Activated CD4-positive, alpha-beta memory T cell treated with anti-CD3 and anti-CD28 coated beads, Interleukin-2, amount 10 ng/mL, durations not matched to agents 7 days and 5 days (primary cell): ENCODE results near the gene ATP7B. TPM values are rescaled to one million over a fixed set of nuclear protein-coding genes. Genes with fewer than 3 reads are reported as not detected.

Experiments
- CTCF ChIA-PET: fragments of 350-600 bp; sonication (Branson Sonifier 250); formaldehyde crosslinking; loops from one replicate; lab custom pipeline; 2021; ENCODE audit warnings: antibody characterized with exemption, inconsistent platforms; lab: Charles Lee
- POLR2A ChIA-PET: fragments of 350-600 bp; sonication (Branson Sonifier 250); formaldehyde crosslinking; loops from one replicate; lab custom pipeline; 2021; ENCODE audit warnings: antibody characterized with exemption; lab: Charles Lee
- DNase-seq: peaks from one replicate; pipeline ENCODE4 v3.0.0-alpha.2; 2020
- H3K27ac Mint-ChIP-seq: one replicate; pipeline ENCODE4 v1.8.0; 2021; ENCODE audit warnings: mild to moderate bottlenecking, mixed read lengths
- H3K27me3 Mint-ChIP-seq: one replicate; pipeline ENCODE4 v1.8.0; 2021; ENCODE audit warnings: mixed read lengths
- H3K36me3 Mint-ChIP-seq: one replicate; pipeline ENCODE4 v1.8.0; 2021; ENCODE audit warnings: low read depth, mixed read lengths
- H3K4me1 Mint-ChIP-seq: one replicate; pipeline ENCODE4 v1.8.0; 2021; ENCODE audit warnings: mixed read lengths
- H3K4me3 Mint-ChIP-seq: one replicate; pipeline ENCODE4 v1.8.0; 2021; ENCODE audit warnings: mild to moderate bottlenecking, mixed read lengths
- H3K9me3 Mint-ChIP-seq: one replicate; pipeline ENCODE4 v1.8.0; 2021; ENCODE audit warnings: mixed read lengths
- total RNA-seq, 2 experiments: library from RNA; stranded (reverse); gene quantifications; one replicate each; pipeline ENCODE4 v1.2.3, GENCODE V29; 2021

The ATP7B gene
- total RNA-seq, 2 experiments from 2014 or later: 0.78 to 0.88 TPM

- CTCF ChIA-PET: interaction anchor here (0.6 kb wide), 1 partner anchor 1243 kb away, joined by 4 read pairs; no protein-coding TSS in a partner anchor
- H3K4me3 Mint-ChIP-seq: no peak overlapping the region
- no peaks in the 10 kb centered on the region for H3K9me3 Mint-ChIP-seq
- POLR2A ChIA-PET: no interaction called here
- no peak overlapping the region for H3K27ac Mint-ChIP-seq
- peaks cover 72% of the 10 kb centered on the region for H3K36me3 Mint-ChIP-seq
- no peak for DNase-seq
- H3K4me1 Mint-ChIP-seq: peaks cover 2% of the 10 kb centered on the region
- no peaks in the 10 kb centered on the region for H3K27me3 Mint-ChIP-seq
Measured at GRCh38 chr13:52025475-52026245, 14.4 kb upstream of the ATP7B start.

- POLR2A ChIA-PET: no interaction called here
- H3K36me3 Mint-ChIP-seq: peaks cover 73% of the 10 kb centered on the region
- H3K4me3 Mint-ChIP-seq: no peak within 1 kb of the TSS
- no peaks in the 10 kb centered on the region for H3K27me3 Mint-ChIP-seq
- peaks cover 2% of the 10 kb centered on the region for H3K4me1 Mint-ChIP-seq
- no peak within 1 kb of the TSS for H3K27ac Mint-ChIP-seq
- no peak for DNase-seq
- CTCF ChIA-PET: no interaction called here
- no peaks in the 10 kb centered on the region for H3K9me3 Mint-ChIP-seq
Measured at GRCh38 chr13:52024481-52024880, 13.2 kb upstream of the ATP7B start, which contains the start of gene UTP14C. TSS of gene UTP14C (plus strand) at chr13:52024691. CDS start at chr13:52028805, 4,114 bp downstream.

GRCh38 chr13:52022356-52022755, 11.1 kb upstream of the ATP7B start:
- Mint-ChIP-seq H3K36me3 (peaks cover 63% of the 10 kb centered on the region), H3K9me3 (no peaks in the 10 kb centered on the region), H3K4me3 (no peak overlapping the region), H3K27me3 (no peaks in the 10 kb centered on the region), H3K4me1 (peaks cover 3% of the 10 kb centered on the region), H3K27ac (no peak overlapping the region)
- ChIA-PET CTCF (interaction anchor here (0.7 to 1.1 kb wide), 2 partner anchors 105 to 415 kb away, joined by 3 to 4 read pairs; no protein-coding TSS in a partner anchor), POLR2A (interaction anchor here (1.1 kb wide), 1 partner anchor 10 kb away, joined by 4 read pairs; the partner anchor contains the start of gene ALG11)
- DNase-seq: no peak

DNA sequence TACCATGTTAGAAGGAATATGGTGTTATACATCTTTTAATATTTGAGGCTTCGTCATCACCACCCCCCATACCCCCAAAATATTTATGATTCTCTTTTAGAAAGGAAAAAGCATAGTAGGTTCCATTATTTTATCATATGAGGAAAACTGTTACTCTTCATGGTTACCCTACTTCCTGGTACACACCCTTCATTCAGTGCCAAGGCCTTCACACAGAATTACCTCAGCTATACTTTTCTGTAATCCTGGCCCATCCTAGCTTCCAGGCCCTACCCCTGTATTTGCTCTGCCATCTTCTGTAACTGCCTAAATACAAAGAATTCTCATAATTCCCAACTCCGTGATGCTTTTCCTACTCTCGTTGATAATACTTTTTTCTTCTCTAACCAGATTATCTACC, 8.9 kb upstream of the ATP7B start:
- Mint-ChIP-seq H3K4me3 (no peak overlapping the region), H3K27me3 (no peaks in the 10 kb centered on the region), H3K4me1 (peaks cover 2% of the 10 kb centered on the region), H3K9me3 (no peaks in the 10 kb centered on the region), H3K27ac (no peak overlapping the region), H3K36me3 (peaks cover 57% of the 10 kb centered on the region)
- ChIA-PET CTCF (no interaction called here), POLR2A (no interaction called here)
- DNase-seq: no peak

- peaks cover 42% of the 10 kb centered on the region for H3K36me3 Mint-ChIP-seq
- H3K4me1 Mint-ChIP-seq: peaks cover 10% of the 10 kb centered on the region
- ChIA-PET CTCF (no interaction called here), POLR2A (no interaction called here)
- no peak overlapping the region for H3K4me3 Mint-ChIP-seq
- no peak for DNase-seq
- no peaks in the 10 kb centered on the region for H3K9me3 Mint-ChIP-seq
- H3K27me3 Mint-ChIP-seq: no peaks in the 10 kb centered on the region
- H3K27ac Mint-ChIP-seq: no peak overlapping the region
Measured at GRCh38 chr13:52016296-52016695, 5.0 kb upstream of the ATP7B start.

GRCh38 chr13:52012512-52012836, 1.2 kb upstream of the ATP7B start:
- peak overlapping the region; percentile 98 for H3K4me3 Mint-ChIP-seq
- peak overlapping the region; percentile 78 for H3K27ac Mint-ChIP-seq
- CTCF ChIA-PET: interaction anchor here (1.3 to 2.0 kb wide), 5 partner anchors 10 to 117 kb away, joined by 3 to 6 read pairs (median 4); no protein-coding TSS in a partner anchor
- peaks cover 29% of the 10 kb centered on the region for H3K27me3 Mint-ChIP-seq
- POLR2A ChIA-PET: interaction anchor here (0.7 to 2.7 kb wide), 13 partner anchors 10 to 640 kb away, joined by 3 to 8 read pairs (median 4); partner anchors contain the start of genes NEK3 and SUGT1
- peaks cover 15% of the 10 kb centered on the region for H3K4me1 Mint-ChIP-seq
- H3K36me3 Mint-ChIP-seq: peaks cover 19% of the 10 kb centered on the region
- no peaks in the 10 kb centered on the region for H3K9me3 Mint-ChIP-seq
- no peak for DNase-seq

DNA sequence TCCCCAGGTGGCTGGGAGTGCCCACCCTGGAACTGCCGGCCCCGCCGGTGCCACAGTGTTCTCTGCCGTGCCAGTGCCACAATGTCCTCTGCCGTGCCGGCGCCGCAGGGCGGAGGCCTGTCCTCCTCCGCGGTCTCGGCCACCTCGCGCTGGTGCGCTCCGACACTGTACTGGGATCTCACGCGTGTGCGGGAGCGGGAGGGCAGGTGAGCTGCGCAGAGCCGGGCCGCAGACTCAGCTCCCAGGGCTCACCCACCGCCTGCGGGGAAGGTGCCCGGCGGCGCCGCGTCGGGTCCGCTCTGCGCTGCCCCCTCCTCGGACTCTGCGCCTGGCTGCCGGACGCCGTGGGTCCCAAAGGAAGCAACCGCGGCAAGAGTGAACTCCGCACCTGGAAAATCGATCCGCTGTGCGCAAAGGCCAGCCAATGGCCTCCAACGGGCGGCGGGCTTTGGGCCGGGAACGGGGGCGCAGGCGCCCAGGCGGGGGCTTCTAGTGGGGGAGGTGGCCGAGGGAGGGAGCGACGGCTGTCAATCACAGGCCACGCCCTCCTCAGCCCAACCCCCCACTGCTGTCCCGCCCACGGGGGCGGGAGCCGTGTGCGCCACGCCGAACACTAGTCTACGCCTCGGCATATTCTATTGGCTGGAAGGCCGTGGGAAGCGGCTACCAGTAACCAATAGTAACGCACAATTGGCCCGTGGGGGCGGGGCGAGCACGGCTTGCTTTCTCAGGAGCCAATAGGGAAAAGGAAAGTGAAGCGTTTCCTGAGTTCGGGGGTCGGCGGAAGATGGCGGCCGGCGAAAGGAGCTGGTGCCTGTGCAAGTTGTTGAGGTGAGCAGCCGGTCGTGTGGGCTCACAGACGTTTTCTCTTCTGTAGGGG, 622 bp upstream of the ATP7B start, which contains the start of gene ALG11:
ALG11 (plus strand) TSS at position 767 of the 880 bp plus-strand sequence; CDS start at position 788, 21 bp downstream.
- CTCF ChIA-PET: interaction anchor here (1.3 to 2.0 kb wide), 5 partner anchors 9 to 116 kb away, joined by 3 to 6 read pairs (median 4); no protein-coding TSS in a partner anchor
- Mint-ChIP-seq H3K27me3 (peaks cover 32% of the 10 kb centered on the region), H3K9me3 (no peaks in the 10 kb centered on the region), H3K27ac (peak within 1 kb of the TSS; percentile 78), H3K4me3 (peak within 1 kb of the TSS; percentile 98), H3K4me1 (peaks cover 15% of the 10 kb centered on the region), H3K36me3 (peaks cover 19% of the 10 kb centered on the region)
- DNase-seq: peak; percentile 100
- POLR2A ChIA-PET: interaction anchor here (0.7 to 2.7 kb wide), 13 partner anchors 10 to 641 kb away, joined by 3 to 8 read pairs (median 4); partner anchors contain the start of genes NEK3 and SUGT1

- CTCF ChIA-PET: interaction anchor here (0.9 kb wide), 1 partner anchor 9 kb away, joined by 3 read pairs; no protein-coding TSS in a partner anchor
- DNase-seq: no peak
- Mint-ChIP-seq H3K27ac (no peak overlapping the region), H3K36me3 (peaks cover 4% of the 10 kb centered on the region), H3K9me3 (no peaks in the 10 kb centered on the region), H3K27me3 (peaks cover 41% of the 10 kb centered on the region), H3K4me3 (peak overlapping the region; percentile 1), H3K4me1 (peaks cover 15% of the 10 kb centered on the region)
- POLR2A ChIA-PET: no interaction called here
Measured at GRCh38 chr13:52009946-52010345, 1.3 kb downstream of the ATP7B start.

DNA sequence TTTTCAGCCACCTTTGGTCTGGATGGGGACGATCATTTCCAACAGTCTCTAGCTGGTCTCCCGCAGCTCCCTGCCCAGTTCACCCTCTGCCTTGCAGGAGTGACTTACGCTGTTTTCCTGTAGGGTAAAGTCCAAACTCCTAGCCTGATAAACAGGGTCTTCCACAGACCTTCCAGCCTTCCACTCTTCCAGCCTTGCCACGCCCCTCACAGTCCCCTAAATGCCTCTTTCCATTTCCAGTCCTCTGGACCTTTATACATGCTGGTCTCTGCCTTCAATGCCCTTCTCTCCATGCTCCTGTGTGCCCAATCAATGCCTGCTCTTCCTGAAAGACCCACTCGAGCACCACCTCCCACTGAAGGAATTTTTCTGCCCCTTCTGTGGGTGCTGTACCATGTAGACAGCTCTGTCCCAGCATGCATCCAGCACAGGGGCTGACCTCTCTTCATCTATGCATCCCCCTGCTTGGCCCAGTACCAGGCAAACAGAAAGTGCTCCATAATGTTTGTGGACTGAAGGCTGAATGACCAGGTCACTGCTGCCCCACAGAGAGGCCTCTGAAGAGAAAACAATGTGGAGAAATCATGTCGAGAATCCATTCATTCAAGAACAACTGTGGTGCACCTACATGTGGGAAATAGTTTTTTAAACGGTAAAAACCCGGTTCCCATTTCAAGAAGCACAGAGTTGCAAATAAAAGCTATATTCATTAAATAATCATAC, 4.6 kb downstream of the ATP7B start:
- no peak for DNase-seq
- peaks cover 41% of the 10 kb centered on the region for H3K27me3 Mint-ChIP-seq
- H3K4me1 Mint-ChIP-seq: peaks cover 6% of the 10 kb centered on the region
- H3K27ac Mint-ChIP-seq: no peak overlapping the region
- ChIA-PET CTCF (no interaction called here), POLR2A (no interaction called here)
- no peak overlapping the region for H3K4me3 Mint-ChIP-seq
- H3K36me3 Mint-ChIP-seq: no peaks in the 10 kb centered on the region
- no peaks in the 10 kb centered on the region for H3K9me3 Mint-ChIP-seq

DNA sequence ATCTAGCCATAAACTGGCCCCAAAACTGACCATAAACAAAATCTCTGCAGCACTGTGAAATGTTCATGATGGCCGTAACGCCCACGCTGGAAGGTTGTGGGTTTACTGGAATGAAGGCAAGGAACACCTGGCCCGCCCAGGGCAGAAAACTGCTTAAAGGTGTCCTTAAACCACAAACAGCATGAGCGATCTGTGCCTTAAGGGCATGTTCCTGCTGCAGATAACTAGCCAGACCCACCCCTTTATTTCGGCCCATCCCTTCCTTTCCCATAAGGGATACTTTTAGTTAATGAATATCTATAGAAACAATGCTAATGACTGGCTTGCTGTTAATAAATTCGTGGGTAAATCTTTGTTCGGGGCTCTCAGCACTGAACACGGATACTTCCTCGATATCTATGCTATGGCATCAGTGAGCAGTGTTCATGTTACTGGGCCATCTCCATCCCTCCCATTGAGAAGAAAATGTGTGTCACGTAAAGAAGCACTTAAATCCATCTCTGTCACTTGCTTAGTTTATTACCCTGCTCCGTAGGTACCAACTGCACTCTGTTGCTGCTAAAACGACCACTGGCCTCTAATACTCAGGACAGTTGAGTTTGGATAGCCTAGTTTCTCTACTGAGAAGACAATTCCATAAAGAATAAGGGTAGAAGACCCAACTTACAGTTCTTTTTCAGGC, 5.3 kb downstream of the ATP7B start:
- peaks cover 3% of the 10 kb centered on the region for H3K4me1 Mint-ChIP-seq
- POLR2A ChIA-PET: no interaction called here
- no peaks in the 10 kb centered on the region for H3K36me3 Mint-ChIP-seq
- H3K27ac Mint-ChIP-seq: no peak overlapping the region
- H3K27me3 Mint-ChIP-seq: peaks cover 37% of the 10 kb centered on the region
- CTCF ChIA-PET: no interaction called here
- no peak for DNase-seq
- H3K4me3 Mint-ChIP-seq: no peak overlapping the region
- H3K9me3 Mint-ChIP-seq: no peaks in the 10 kb centered on the region

- Mint-ChIP-seq H3K27ac (no peak overlapping the region), H3K27me3 (peaks cover 32% of the 10 kb centered on the region), H3K36me3 (no peaks in the 10 kb centered on the region), H3K9me3 (no peaks in the 10 kb centered on the region), H3K4me3 (no peak overlapping the region), H3K4me1 (no peaks in the 10 kb centered on the region)
- ChIA-PET POLR2A (interaction anchor here (0.8 kb wide), 1 partner anchor 28 kb away, joined by 5 read pairs; no protein-coding TSS in a partner anchor), CTCF (interaction anchor here (1.1 to 1.5 kb wide), 2 partner anchors 96 to 446 kb away, joined by 3 to 5 read pairs; no protein-coding TSS in a partner anchor)
- no peak for DNase-seq
Measured at GRCh38 chr13:52004511-52005170, 6.6 kb downstream of the ATP7B start.
